Esophagus (tissue), 2 donors: Measurements from ENCODE around the gene TMEM253. TPM values are rescaled to one million over a fixed set of nuclear protein-coding genes. Genes with fewer than 3 reads are reported as not detected.
A peak's percentile ranks its signal among the peaks of the same experiment; 100 is the strongest.

Experiments used
- H3K27ac ChIP-seq, 2 donors: one replicate each; pipeline ENCODE4 v1.5.1; 2013; ENCODE audit warnings: low read depth in 2 of 2, mild to moderate bottlenecking in 2 of 2, inconsistent platforms in 1 of 2, low read length in 1 of 2, moderate library complexity in 1 of 2
- H3K27me3 ChIP-seq, 2 donors: one replicate each; pipeline ENCODE4 v1.6.1; 2013; ENCODE audit warnings: low read length in 2 of 2, control low read depth in 1 of 2, mild to moderate bottlenecking in 1 of 2; ENCODE audit not compliant: insufficient read depth in 2 of 2, control insufficient read depth in 1 of 2
- H3K36me3 ChIP-seq, 2 donors: one replicate each; pipeline ENCODE4 v1.6.1; 2013; ENCODE audit warnings: low read length in 1 of 2; ENCODE audit not compliant: control insufficient read depth in 2 of 2, insufficient read depth in 2 of 2
- H3K4me1 ChIP-seq, 2 donors: one replicate each; pipeline ENCODE4 v1.6.1; 2013; ENCODE audit warnings: low read length in 1 of 2; ENCODE audit not compliant: control insufficient read depth in 2 of 2, insufficient read depth in 2 of 2
- H3K4me3 ChIP-seq, 2 donors: one replicate each; pipeline ENCODE4 v1.5.1; 2013; ENCODE audit warnings: low read length in 2 of 2, mild to moderate bottlenecking in 2 of 2, low read depth in 1 of 2, moderate library complexity in 1 of 2
- H3K9me3 ChIP-seq, 2 donors: one replicate each; pipeline ENCODE4 v1.6.1; 2013; ENCODE audit warnings: mild to moderate bottlenecking in 2 of 2, low read depth in 1 of 2, low read length in 1 of 2, moderate library complexity in 1 of 2; ENCODE audit not compliant: control insufficient read depth in 2 of 2, insufficient read depth in 1 of 2
- WGBS, 2 donors: extraction: QIAGEN DNeasy Blood & Tissue Kit; methylation state at CpG; one replicate each; pipeline ENCODE4 v1.1.7; 2013; 5-methylcytosine and 5-hydroxymethylcytosine counted together
- polyA plus RNA-seq, 2 donors: library from polyadenylated mRNA; stranded (reverse); fragments of 200-250 nt; gene quantifications; one replicate each; pipeline ENCODE4 v1.2.3, GENCODE V29; 2013
- donor health status: healthy with polysubstance abuse.
- donor health status: Bipolar disorder and iron deficiency.

TMEM253 gene
- 1 to 10 TPM; 1.6 to 1.8 TPM for polyA plus RNA-seq

- no peak within 1 kb of the TSS for H3K4me3 ChIP-seq
- H3K27ac ChIP-seq = peak within 1 kb of the TSS; percentile 60 to 93
- no peaks in the 10 kb centered on the region for H3K27me3 ChIP-seq
- peaks cover 7 to 21% of the 10 kb centered on the region in 2 donors for H3K4me1 ChIP-seq
- WGBS, 2 donors = 52 to 71% methylated on average over 5 of the region's 5 CpGs
- no peaks in the 10 kb centered on the region for H3K9me3 ChIP-seq
- H3K36me3 ChIP-seq = no peaks in the 10 kb centered on the region
These were observed at the start of gene TMEM253 for GRCh38 chr14:21100931-21101330. TMEM253 (plus strand) TSS chr14:21101066; CDS start chr14:21101344, 278 bp downstream.

GRCh38 chr14:21053184-21054122 lies 47.4 kb upstream of the TMEM253 start:
- Histone ChIP-seq H3K9me3 (no peaks in the 10 kb centered on the region), H3K27me3 (no peaks in the 10 kb centered on the region), H3K27ac (no peak overlapping the region), H3K36me3 (no peaks in the 10 kb centered on the region), H3K4me1 (no peaks in the 10 kb centered on the region), H3K4me3 (no peak overlapping the region)
- 86 to 91% methylated on average over 20 of the region's 20 CpGs for WGBS, 2 donors

DNA sequence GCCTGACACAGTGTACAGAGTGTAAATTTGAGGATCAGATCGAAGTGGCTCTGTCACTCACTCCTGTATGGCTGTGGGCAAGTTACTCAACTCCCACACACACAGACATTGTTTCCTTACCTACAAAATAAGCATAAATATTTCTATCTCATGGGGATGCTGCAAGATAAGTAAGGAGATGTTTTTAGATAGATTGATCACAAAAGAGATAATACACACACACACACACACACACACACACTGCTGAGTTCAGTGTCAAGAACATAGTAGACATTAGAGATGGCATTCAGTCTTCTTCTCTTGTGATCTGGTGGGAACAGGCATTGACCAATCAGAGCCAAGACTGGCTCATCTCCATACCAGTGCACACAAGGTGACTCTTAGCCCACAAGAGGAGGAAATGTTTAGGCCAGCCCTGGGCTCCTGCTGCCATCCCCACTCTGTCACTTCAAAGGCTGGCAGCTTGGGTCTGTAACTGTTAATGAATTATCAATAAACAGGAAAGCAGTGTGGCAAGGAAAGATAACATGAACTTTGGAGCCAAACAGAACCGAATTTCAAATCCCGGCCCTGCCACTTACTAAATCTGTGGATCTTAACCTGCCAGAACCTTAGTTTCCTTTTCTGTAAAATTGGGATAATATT lies 46.6 kb upstream of the TMEM253 start:
- Histone ChIP-seq H3K4me1 (no peaks in the 10 kb centered on the region), H3K36me3 (no peaks in the 10 kb centered on the region), H3K27me3 (no peaks in the 10 kb centered on the region), H3K9me3 (no peaks in the 10 kb centered on the region), H3K27ac (no peak overlapping the region), H3K4me3 (no peak overlapping the region)
- 66 to 69% methylated on average over 3 of the region's 3 CpGs for WGBS, 2 donors

DNA sequence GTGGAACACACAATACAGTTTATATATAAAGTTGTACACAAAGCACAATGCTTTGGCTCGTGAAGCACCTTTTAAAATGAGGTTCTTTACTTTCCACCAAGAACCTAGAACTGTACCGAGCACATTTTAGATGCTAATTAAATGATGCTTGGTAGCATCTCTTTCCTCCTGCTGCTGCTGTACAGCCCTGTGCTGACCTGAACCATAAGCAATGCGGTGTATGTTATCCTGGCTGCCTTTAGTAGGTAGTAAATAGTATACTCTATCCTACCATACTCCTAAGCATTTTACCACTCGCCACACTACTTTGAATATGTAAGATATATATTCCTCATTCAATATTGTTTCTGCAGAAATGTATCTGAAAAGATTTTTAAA lies 46.1 kb upstream of the TMEM253 start:
- H3K9me3 ChIP-seq = no peaks in the 10 kb centered on the region
- no peaks in the 10 kb centered on the region for H3K36me3 ChIP-seq
- no peak overlapping the region for H3K27ac ChIP-seq
- H3K27me3 ChIP-seq = no peaks in the 10 kb centered on the region
- H3K4me1 ChIP-seq = no peaks in the 10 kb centered on the region
- no peak overlapping the region for H3K4me3 ChIP-seq
- WGBS, 2 donors = 63 to 77% methylated on average over 4 of the region's 4 CpGs

- no peak overlapping the region for H3K27ac ChIP-seq
- 53 to 63% methylated on average over 5 of the region's 5 CpGs for WGBS, 2 donors
- no peak overlapping the region for H3K4me3 ChIP-seq
- H3K9me3 ChIP-seq = no peaks in the 10 kb centered on the region
- H3K4me1 ChIP-seq = no peaks in the 10 kb centered on the region
- no peaks in the 10 kb centered on the region for H3K27me3 ChIP-seq
- H3K36me3 ChIP-seq = no peaks in the 10 kb centered on the region
These were observed 45.3 kb upstream of the TMEM253 start for GRCh38 chr14:21055432-21056117.

DNA sequence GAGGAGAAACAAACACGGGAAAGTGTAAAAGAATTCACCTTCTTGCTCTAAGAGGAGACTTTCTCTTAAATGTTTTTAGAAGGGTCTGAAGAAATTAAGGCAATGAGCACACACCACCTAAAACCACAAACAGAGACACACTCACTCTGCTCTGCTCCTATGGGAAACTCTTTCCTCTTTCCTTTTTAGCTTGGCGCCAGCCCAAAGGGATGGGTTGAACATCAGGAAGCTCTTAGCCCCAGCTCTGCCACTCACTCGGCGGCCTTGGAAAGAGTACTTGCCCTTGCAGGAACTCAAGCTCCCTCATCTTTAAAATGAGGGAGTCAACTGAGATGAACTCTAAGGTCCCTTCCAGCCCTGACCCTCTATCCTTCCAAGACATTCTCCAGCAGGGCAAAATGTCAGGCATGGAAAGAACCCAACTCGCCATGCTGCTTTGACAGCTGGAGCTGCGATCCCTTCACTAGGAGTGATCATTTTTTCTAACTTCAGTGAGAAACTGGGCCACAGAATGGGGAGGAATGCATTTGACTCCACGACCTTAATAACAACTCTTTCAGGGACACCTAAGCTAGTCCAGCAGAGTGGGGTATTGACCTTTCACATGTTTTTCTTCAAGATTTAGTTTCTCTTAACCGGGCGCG lies 44.2 kb upstream of the TMEM253 start:
- 77 to 79% methylated on average over 10 of the region's 10 CpGs for WGBS, 2 donors
- Histone ChIP-seq H3K4me3 (no peak overlapping the region), H3K27ac (no peak overlapping the region), H3K27me3 (no peaks in the 10 kb centered on the region), H3K36me3 (no peaks in the 10 kb centered on the region), H3K4me1 (no peaks in the 10 kb centered on the region), H3K9me3 (no peaks in the 10 kb centered on the region)

DNA sequence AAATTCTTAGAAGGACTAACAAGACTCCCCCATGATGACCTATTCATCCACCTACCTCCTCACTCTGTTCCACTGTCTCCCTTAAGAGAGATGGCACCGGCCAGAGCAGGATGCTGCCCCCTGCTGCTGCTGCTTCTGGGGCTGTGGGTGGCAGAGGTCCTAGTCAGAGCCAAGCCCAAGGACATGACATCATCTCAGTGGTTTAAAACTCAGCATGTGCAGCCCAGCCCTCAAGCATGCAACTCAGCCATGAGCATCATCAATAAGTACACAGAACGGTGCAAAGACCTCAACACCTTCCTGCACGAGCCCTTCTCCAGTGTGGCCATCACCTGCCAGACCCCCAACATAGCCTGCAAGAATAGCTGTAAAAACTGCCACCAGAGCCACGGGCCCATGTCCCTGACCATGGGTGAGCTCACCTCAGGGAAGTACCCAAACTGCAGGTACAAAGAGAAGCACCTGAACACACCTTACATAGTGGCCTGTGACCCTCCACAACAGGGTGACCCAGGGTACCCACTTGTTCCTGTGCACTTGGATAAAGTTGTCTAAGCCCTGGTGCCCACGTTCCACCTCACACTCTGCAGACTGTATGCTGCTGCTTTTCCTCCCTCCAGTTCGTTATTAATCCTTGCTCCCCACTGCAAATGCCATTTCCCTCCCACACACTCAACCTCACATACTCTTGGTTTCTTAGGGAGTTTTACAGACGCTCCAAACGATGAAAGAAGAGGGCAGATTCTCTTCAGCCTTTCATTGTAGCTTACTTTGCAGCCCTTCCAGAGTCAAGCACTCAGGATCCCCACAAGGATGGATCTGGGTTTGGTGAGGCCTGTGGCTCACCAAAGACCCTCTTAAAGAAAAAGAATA lies 42.8 kb upstream of the TMEM253 start, which contains the start of gene RNASE8:
TSS of gene RNASE8 (plus strand) at position 20 of the 873 bp plus-strand sequence. CDS start at position 91, 71 bp downstream.
- H3K9me3 ChIP-seq = no peaks in the 10 kb centered on the region
- no peak within 1 kb of the TSS for H3K4me3 ChIP-seq
- H3K27me3 ChIP-seq = no peaks in the 10 kb centered on the region
- no peaks in the 10 kb centered on the region for H3K4me1 ChIP-seq
- 71 to 75% methylated on average over 8 of the region's 8 CpGs for WGBS, 2 donors
- H3K36me3 ChIP-seq = no peaks in the 10 kb centered on the region
- H3K27ac ChIP-seq = no peak within 1 kb of the TSS

DNA sequence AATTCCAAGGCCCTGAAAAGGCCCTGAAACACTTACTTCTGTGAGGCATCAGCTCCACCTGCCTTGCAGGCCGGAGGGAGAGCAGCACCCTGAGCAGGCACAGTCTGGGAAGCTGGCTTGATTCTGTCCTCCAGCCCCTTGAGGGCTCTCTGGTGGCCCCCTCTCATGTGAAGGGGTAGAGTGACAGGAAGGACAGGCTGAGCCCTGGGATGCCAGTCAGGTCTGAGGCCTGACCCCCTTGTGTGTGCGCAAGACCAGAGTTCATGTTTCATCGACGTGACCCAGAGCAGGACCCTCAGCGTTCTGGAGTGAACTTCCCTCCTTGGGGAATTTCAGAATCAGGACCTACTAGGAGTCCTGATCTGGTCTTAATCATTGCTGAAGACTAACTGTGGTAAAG lies 42.0 kb upstream of the TMEM253 start:
- Histone ChIP-seq H3K4me1 (no peaks in the 10 kb centered on the region), H3K27ac (no peak overlapping the region), H3K27me3 (no peaks in the 10 kb centered on the region), H3K36me3 (no peaks in the 10 kb centered on the region), H3K4me3 (no peak overlapping the region), H3K9me3 (no peaks in the 10 kb centered on the region)
- 88 to 90% methylated on average over 5 of the region's 5 CpGs for WGBS, 2 donors
